ENCODE results near the gene DLL4.
"Not testable (repeated sequence)": the region's sequence is repeated elsewhere in the genome, so short reads cannot be mapped to it uniquely, and the experiment has no call there.

The DLL4 gene

GRCh38 chr15:40959331-40960141 lies 30.4 kb downstream of the DLL4 start:
- no peak for DNase-seq (ENCODE audit: low read depth)
- no peak overlapping the region for H3K4me3 ChIP-seq (ENCODE audit: low read depth, low read length)
- no peak for TF ChIP-seq CTCF (IDR thresholded peaks at IDR 0.05; ENCODE audit: insufficient read depth, low read depth, low read length, missing control alignments)

- no peak for TF ChIP-seq CTCF (IDR thresholded peaks at IDR 0.05; ENCODE audit: insufficient read depth, low read depth, low read length, missing control alignments)
- no peak overlapping the region for H3K4me3 ChIP-seq (ENCODE audit: low read depth, low read length)
Observed at GRCh38 chr15:40960151-40960885, 31.2 kb downstream of the DLL4 start.

GRCh38 chr15:40960925-40961324 lies 31.8 kb downstream of the DLL4 start:
- TF ChIP-seq CTCF (IDR thresholded peaks at IDR 0.05; ENCODE audit: insufficient read depth, low read depth, low read length, missing control alignments) = no peak
- no peak overlapping the region for H3K4me3 ChIP-seq (ENCODE audit: low read depth, low read length)
- no peak for DNase-seq (ENCODE audit: low read depth)

More at GRCh38 chr15:40960151-40960885, 31.2 kb downstream of the DLL4 start:
- DNase-seq (ENCODE audit: low read depth) = no peak

GRCh38 chr15:40961740-40962139 lies 32.6 kb downstream of the DLL4 start:
- H3K4me3 ChIP-seq (ENCODE audit: low read depth, low read length); DNase-seq (ENCODE audit: low read depth): not testable (repeated sequence)

GRCh38 chr15:40962317-40962716 lies 33.2 kb downstream of the DLL4 start:
- not testable (repeated sequence) for DNase-seq (ENCODE audit: low read depth); H3K4me3 ChIP-seq (ENCODE audit: low read depth, low read length)

GRCh38 chr15:40963201-40963600 lies 34.1 kb downstream of the DLL4 start:
- DNase-seq (ENCODE audit: low read depth) = no peak
- no peak for TF ChIP-seq CTCF (IDR thresholded peaks at IDR 0.05; ENCODE audit: insufficient read depth, low read depth, low read length, missing control alignments)
- no peak overlapping the region for H3K4me3 ChIP-seq (ENCODE audit: low read depth, low read length)

- no peak for DNase-seq (ENCODE audit: low read depth)
- H3K4me3 ChIP-seq (ENCODE audit: low read depth, low read length) = no peak overlapping the region
- TF ChIP-seq CTCF (IDR thresholded peaks at IDR 0.05; ENCODE audit: insufficient read depth, low read depth, low read length, missing control alignments) = no peak
Observed at GRCh38 chr15:40964006-40964405, 34.9 kb downstream of the DLL4 start.

GRCh38 chr15:40964634-40965033 lies 35.5 kb downstream of the DLL4 start:
- no peak overlapping the region for H3K4me3 ChIP-seq (ENCODE audit: low read depth, low read length)
- no peak for DNase-seq (ENCODE audit: low read depth)
- TF ChIP-seq CTCF (IDR thresholded peaks at IDR 0.05; ENCODE audit: insufficient read depth, low read depth, low read length, missing control alignments) = no peak

All from GM12865 (cell line).